ENCODE data around the gene PDE6H.

GRCh38 chr12:14999021-14999694, 26.3 kb downstream of the PDE6H start:
- no peak for TF ChIP-seq EZH2phosphoT487 (IDR thresholded peaks at IDR 0.05; ENCODE audit: borderline replicate concordance, low read length)
- TF ChIP-seq CTCF (IDR thresholded peaks at IDR 0.05; ENCODE audit: low read depth, low read length, poor library complexity, severe bottlenecking): no peak

Measured in DOHH2 (cell line).